ENCODE results near the gene ZNF385B.

Gene ZNF385B

GRCh38 chr2:179578171-179578916, 283.1 kb downstream of the ZNF385B start:
- no peak for DNase-seq

- no peak for DNase-seq
These were observed 287.3 kb downstream of the ZNF385B start for GRCh38 chr2:179574061-179574519.

GRCh38 chr2:179572544-179572943, 288.9 kb downstream of the ZNF385B start:
- DNase-seq: no peak

- DNase-seq: no peak
These were observed 289.7 kb downstream of the ZNF385B start for GRCh38 chr2:179571721-179572120.

- no peak for DNase-seq
These were observed 290.2 kb downstream of the ZNF385B start for GRCh38 chr2:179571252-179571651.

GRCh38 chr2:179569831-179570233, 291.6 kb downstream of the ZNF385B start:
- DNase-seq: no peak

- DNase-seq: no peak
These were observed 295.6 kb downstream of the ZNF385B start for GRCh38 chr2:179565807-179566206.

- no peak for DNase-seq
These were observed 299.0 kb downstream of the ZNF385B start for GRCh38 chr2:179562330-179562885.

GRCh38 chr2:179561702-179562101, 299.7 kb downstream of the ZNF385B start:
- DNase-seq: no peak

- DNase-seq: no peak
These were observed 301.1 kb downstream of the ZNF385B start for GRCh38 chr2:179560257-179560735.

- no peak for DNase-seq
These were observed 302.2 kb downstream of the ZNF385B start for GRCh38 chr2:179559108-179559806.

- no peak for DNase-seq
These were observed 303.1 kb downstream of the ZNF385B start for GRCh38 chr2:179558010-179558934.

- no peak for DNase-seq
These were observed 305.0 kb downstream of the ZNF385B start for GRCh38 chr2:179556425-179556824.

GRCh38 chr2:179555691-179556283, 305.6 kb downstream of the ZNF385B start:
- no peak for DNase-seq

GRCh38 chr2:179554639-179555386, 306.6 kb downstream of the ZNF385B start:
- DNase-seq: no peak

GRCh38 chr2:179553382-179553781, 308.0 kb downstream of the ZNF385B start:
- no peak for DNase-seq

- DNase-seq: no peak
These were observed 309.8 kb downstream of the ZNF385B start for GRCh38 chr2:179551539-179552045.

- DNase-seq: no peak
These were observed 310.6 kb downstream of the ZNF385B start for GRCh38 chr2:179550849-179551248.

- DNase-seq: no peak
These were observed 311.2 kb downstream of the ZNF385B start for GRCh38 chr2:179550214-179550613.

- no peak for DNase-seq
These were observed 314.8 kb downstream of the ZNF385B start for GRCh38 chr2:179546656-179547055.

- no peak for DNase-seq
These were observed 316.4 kb downstream of the ZNF385B start for GRCh38 chr2:179545024-179545423.

All from CD4-positive, alpha-beta T cell treated with Interleukin-1 beta for 1 hour (primary cell).